ENCODE measurements around the gene MGAT1.

GRCh38 chr5:180776376-180776775 lies 26.2 kb downstream of the MGAT1 start:
- TF ChIP-seq EZH2 (IDR thresholded peaks at IDR 0.05; ENCODE audit: borderline replicate concordance, insufficient read depth, low read length, poor library complexity, severe bottlenecking) (no peak), MXI1 (conservative IDR thresholded peaks at IDR 0.05; ENCODE audit: poor library complexity, severe bottlenecking) (no peak), CTCF (IDR thresholded peaks at IDR 0.05; ENCODE audit: poor library complexity, severe bottlenecking) (no peak), REST (IDR thresholded peaks at IDR 0.05; ENCODE audit: borderline replicate concordance) (no peak), SMC3 (conservative IDR thresholded peaks at IDR 0.05; ENCODE audit: poor library complexity) (no peak), EP300 (conservative IDR thresholded peaks at IDR 0.05; ENCODE audit: poor library complexity, severe bottlenecking) (no peak), POLR2AphosphoS5 (IDR thresholded peaks at IDR 0.05) (no peak), TAF1 (IDR thresholded peaks at IDR 0.05; ENCODE audit: low read depth) (no peak)
